ENCODE data around the gene UQCRH.
"Not testable (repeated sequence)": the region's sequence is repeated elsewhere in the genome, so short reads cannot be mapped to it uniquely, and the experiment has no call there.

Gene UQCRH

DNA sequence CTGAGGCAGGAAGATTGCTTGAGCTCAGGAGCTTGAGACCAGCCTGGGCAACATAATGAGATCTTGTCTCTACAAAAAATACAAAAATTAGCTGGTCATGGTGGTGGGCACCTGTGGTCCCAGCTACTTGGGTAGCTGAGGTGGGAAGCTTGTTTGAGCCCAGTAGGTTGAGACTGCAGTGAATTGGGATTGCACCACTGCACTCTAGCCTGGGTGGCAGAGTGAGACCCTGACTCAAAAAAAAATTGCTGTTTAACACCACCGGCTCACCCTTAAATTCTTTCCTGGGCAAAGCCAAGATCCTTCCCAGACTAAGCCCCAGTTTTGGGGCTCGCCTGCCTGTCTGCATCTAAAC, 30.5 kb downstream of the UQCRH start:
- no peak for DNase-seq

- DNase-seq: no peak
These were observed 31.6 kb downstream of the UQCRH start for GRCh38 chr1:46335081-46335480.

GRCh38 chr1:46337409-46337808, 33.9 kb downstream of the UQCRH start:
- DNase-seq: not testable (repeated sequence)

DNA sequence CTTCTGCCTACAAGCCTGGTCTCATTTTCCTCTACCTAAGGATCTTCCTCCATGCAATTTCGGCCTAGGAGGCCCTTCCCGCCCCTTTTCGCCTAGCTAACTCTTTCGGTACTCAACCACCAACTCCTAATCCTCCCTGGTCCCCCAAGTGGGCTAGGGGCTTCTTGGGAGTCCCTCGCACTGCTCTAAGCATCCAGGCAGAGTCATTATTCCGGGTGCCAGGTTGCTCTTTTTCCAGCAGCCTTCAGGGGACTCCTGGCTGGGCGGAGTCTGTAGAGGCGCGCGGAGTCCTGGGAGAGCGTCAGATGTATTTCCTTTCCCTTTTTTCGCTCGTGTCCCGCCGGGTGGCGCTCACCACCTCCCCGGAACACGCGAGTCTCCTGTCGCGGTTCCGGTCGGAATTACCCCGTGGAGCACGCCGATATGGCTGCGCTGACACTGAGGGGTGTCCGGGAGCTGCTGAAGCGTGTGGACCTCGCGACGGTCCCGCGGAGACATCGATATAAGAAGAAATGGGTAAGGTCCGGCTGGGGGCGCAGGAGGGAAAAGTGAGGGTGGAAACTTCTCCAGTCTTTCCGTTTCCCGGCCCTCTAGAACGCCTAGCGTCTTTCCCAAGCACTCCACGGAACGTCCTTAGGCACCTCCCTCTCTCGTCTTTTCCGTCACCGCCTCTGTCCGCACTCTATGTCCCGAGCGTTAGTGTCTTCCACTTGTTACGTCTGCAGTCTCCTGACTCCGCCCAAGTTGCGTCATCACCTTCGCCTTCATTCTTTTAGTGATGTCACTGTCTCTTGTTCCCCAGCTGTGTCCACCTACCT, 37.1 kb downstream of the UQCRH start, which contains the start of gene NSUN4:
Gene NSUN4 (plus strand): TSS at position 404 of the 818 bp plus-strand sequence. CDS start 20 bp downstream, at position 424.
- peak; percentile 88 for DNase-seq

- DNase-seq: no peak
These were observed 38.0 kb downstream of the UQCRH start for GRCh38 chr1:46341222-46342083.

DNA sequence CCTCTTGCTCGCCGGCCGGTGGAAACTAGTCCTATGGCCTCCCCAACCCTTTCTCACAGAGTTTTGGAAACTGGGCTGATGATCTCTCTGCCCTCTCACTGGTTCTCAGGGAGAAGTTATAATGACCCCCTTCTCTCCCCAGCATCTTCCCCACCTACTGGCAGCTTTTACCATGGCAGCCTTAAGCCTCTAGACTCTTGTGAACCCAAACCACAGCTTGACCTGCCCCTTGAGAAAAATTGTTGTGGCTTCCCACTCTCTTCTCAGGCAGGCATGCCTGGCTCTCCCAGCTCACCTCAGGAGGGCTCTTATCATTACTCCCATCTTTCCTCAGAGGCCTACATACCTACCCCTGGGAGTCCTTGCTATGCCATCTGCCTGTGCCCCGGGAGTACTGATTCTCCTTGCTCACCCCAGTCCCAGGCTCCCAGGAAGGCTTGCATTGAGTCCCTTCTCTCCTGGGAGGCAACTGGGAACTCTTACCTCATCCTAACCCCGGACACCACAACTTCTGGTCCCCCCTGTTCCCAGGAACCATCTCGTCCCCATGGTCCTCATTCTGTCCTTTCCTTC, 38.7 kb downstream of the UQCRH start:
- DNase-seq: no peak

DNA sequence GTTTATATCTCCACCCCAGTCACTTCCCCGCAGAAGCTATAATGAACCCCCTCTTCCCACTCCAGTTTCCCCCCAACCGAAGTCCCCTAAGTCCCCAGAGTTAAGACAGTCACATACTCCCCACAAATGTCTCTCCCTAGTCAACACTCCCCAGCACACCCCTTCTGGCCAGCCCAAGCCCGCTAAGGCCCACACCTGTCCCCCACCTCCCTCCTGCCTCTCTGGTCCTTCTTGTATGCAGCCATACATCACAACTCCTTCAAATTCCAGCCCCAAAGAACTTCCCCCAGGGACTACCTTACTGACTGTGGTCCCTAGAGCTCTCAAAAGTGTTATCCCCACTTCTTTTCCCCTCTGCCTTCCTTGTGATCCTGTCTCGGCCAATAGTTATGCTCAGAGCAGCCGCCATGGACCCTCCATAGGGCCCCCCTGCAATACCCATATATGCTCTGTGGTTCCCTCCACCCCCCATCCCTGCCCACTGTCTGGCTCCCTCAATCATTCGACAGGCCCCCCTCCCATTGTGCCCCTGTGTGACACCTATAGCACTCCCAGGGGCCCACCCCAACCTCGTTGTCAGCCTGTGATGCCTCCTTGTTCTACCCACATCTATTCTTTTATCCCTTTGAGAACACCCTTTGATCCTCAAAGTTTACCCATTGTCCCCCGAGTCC, 39.3 kb downstream of the UQCRH start:
- no peak for DNase-seq

DNA sequence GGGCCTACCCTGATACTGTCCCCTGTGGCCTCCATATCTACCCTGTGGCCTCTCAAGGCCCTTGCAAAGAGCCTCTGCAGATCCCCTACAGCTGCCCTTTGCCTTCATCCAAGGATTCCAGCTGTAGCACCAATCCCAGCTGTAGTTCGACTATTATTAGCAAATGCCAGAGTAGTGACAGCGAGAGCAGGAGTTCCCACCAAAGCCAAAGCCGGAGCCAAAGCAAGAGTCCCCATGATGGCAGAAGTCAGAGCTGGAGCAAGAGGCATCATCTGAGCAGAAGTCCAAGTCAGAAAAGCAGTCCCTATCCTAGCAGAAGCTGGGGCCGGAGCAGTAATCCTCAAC, 39.8 kb downstream of the UQCRH start:
- DNase-seq: no peak

DNA sequence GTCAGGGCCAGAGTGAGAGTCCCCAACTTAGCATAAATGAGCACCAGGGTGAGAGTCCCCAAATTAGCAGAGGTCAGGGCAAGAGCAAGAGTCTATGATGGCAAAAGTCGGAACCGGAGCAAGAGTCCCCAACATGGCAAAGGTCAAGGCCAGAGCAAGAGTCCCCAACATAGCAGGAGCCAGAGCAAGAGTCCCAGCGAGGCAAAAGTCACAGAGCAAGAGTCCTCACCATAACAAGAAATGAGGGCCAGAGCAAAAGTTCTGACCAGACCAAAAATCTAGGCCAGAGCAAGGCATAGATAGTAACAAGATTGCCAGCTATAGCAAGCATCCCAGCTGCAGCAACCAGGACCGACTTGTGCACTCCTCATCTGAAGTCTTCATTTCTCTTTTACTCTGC, 40.2 kb downstream of the UQCRH start:
- DNase-seq: no peak

- DNase-seq: no peak
These were observed 41.0 kb downstream of the UQCRH start for GRCh38 chr1:46344481-46344880.

DNA sequence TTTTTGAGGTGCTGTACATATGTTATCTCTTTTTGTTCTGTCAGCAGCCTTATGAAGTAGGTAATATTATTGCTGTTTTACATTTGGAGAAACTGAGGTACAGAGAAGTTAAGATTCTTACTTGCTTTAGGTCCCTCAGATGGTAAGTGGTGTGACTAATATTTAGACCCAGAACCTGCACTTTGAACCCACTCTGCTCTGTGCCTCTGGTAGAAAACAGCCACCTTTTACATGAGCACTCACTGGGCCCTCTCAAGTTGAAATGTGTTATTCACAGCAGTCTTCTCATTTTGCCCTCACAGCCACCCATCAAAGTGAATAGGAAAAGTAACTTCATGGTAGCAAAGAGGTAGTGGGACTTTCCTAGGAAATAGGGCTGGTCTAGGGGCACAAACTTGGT, 41.8 kb downstream of the UQCRH start:
- DNase-seq: no peak

DNA sequence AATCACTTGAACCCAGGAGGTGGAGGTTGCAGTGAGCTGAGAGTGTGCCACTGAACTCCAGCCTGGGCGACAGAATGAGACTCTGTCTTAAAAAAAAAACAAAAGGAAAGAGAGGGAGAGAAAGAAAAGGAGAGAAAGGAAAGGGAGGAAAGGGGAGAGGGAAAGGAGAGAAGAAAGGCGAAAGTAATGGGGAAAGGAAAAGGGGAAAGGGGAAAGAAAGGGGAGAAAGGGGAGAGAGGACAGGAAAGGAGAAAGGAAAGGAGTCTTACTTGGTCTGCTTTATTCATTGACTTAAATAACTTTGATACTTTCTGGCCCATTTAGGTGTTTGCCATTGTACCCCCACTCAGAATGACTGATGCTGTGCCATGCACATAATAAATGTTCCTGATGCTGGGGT, 48.9 kb downstream of the UQCRH start:
- DNase-seq: no peak

- not testable (repeated sequence) for DNase-seq
These were observed 52.4 kb downstream of the UQCRH start for GRCh38 chr1:46355920-46356319.

GRCh38 chr1:46362158-46362557, 58.7 kb downstream of the UQCRH start:
- no peak for DNase-seq

DNA sequence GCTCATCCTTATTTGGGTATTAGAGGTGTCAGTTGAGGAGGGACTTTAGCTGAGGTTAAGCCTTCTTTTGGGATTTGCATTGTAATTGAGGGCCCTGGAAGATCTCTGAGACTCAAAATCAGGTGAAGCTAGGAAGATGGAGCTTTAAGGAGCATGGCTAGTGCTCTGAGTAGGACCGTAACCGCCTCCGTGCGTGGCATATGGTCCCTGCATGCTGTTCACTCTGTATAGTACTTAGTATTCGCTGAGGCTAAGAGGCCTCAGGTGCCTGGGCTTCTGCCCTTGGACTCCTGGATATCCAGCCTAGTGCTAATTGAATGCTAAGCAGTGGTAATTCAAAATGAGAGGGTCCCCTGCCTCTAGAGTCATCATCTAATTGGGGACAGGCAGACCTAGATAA, 59.6 kb downstream of the UQCRH start:
- DNase-seq: no peak

DNA sequence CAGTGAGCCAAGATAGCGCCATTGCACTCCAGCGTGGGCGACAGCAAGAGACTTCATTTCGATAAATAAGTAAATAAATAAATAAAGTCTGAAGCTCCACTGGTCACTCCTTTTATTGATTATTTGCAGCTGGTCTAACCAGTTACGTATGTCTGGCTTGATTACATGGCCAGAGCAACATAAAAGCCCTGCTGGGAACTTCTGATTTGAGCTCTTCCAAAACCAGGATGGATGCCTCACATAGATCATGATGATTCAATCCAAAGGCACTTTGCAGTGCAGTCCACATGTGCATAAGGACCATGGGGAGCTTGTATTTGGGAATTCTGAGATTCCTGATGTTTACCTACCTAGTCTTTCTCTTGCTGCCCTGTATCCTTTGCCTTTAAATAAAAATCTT, 61.1 kb downstream of the UQCRH start:
- DNase-seq: no peak

- DNase-seq: not testable (repeated sequence)
These were observed 62.3 kb downstream of the UQCRH start for GRCh38 chr1:46365796-46366195.

Measured in NCI-H446 treated with DMSO at 0.1 percent for 48 hours (cell line).